Measurements from ENCODE around the gene PPP1R12B. TPM values are rescaled to one million over a fixed set of nuclear protein-coding genes. Genes with fewer than 3 reads are reported as not detected.
"Not testable (repeated sequence)": the region's sequence is repeated elsewhere in the genome, so short reads cannot be mapped to it uniquely, and the experiment has no call there.

Gene PPP1R12B
- total RNA-seq, 1 donor from 2014 or later: 18.2 TPM

GRCh38 chr1:202397256-202397655 lies 48.8 kb downstream of the PPP1R12B start:
- peaks cover 24% of the 10 kb centered on the region for H3K4me1 Mint-ChIP-seq (ENCODE audit: low read depth)
- no peaks in the 10 kb centered on the region for H3K36me3 Mint-ChIP-seq (ENCODE audit: low read depth)
- no peak for DNase-seq (ENCODE audit: low spot score)
- no peak for TF ChIP-seq CTCF (IDR thresholded peaks at IDR 0.05)
- no peak overlapping the region for H3K4me3 Mint-ChIP-seq (ENCODE audit: unreplicated experiment)
- H3K27me3 Mint-ChIP-seq (ENCODE audit: low read depth): no peaks in the 10 kb centered on the region
- no peak overlapping the region for H3K27ac Mint-ChIP-seq (ENCODE audit: unreplicated experiment)
- no peaks in the 10 kb centered on the region for H3K9me3 Mint-ChIP-seq (ENCODE audit: low read depth)

- H3K27me3 Mint-ChIP-seq (ENCODE audit: low read depth); H3K27ac Mint-ChIP-seq (ENCODE audit: unreplicated experiment); DNase-seq (ENCODE audit: low spot score); H3K36me3 Mint-ChIP-seq (ENCODE audit: low read depth); H3K4me3 Mint-ChIP-seq (ENCODE audit: unreplicated experiment); H3K9me3 Mint-ChIP-seq (ENCODE audit: low read depth): not testable (repeated sequence)
- peaks cover 24% of the 10 kb centered on the region for H3K4me1 Mint-ChIP-seq (ENCODE audit: low read depth)
These were observed 49.9 kb downstream of the PPP1R12B start for GRCh38 chr1:202398439-202398838.

GRCh38 chr1:202401771-202402170 lies 53.3 kb downstream of the PPP1R12B start:
- DNase-seq (ENCODE audit: low spot score); H3K27ac Mint-ChIP-seq (ENCODE audit: unreplicated experiment); H3K27me3 Mint-ChIP-seq (ENCODE audit: low read depth); H3K9me3 Mint-ChIP-seq (ENCODE audit: low read depth); H3K4me3 Mint-ChIP-seq (ENCODE audit: unreplicated experiment); H3K36me3 Mint-ChIP-seq (ENCODE audit: low read depth): not testable (repeated sequence)
- H3K4me1 Mint-ChIP-seq (ENCODE audit: low read depth): peaks cover 16% of the 10 kb centered on the region

- not testable (repeated sequence) for H3K27ac Mint-ChIP-seq (ENCODE audit: unreplicated experiment); DNase-seq (ENCODE audit: low spot score); H3K27me3 Mint-ChIP-seq (ENCODE audit: low read depth); H3K36me3 Mint-ChIP-seq (ENCODE audit: low read depth); H3K9me3 Mint-ChIP-seq (ENCODE audit: low read depth); H3K4me3 Mint-ChIP-seq (ENCODE audit: unreplicated experiment); H3K4me1 Mint-ChIP-seq (ENCODE audit: low read depth)
These were observed 54.9 kb downstream of the PPP1R12B start for GRCh38 chr1:202403381-202403780.

GRCh38 chr1:202405928-202406327 lies 57.4 kb downstream of the PPP1R12B start:
- H3K36me3 Mint-ChIP-seq (ENCODE audit: low read depth): no peaks in the 10 kb centered on the region
- H3K9me3 Mint-ChIP-seq (ENCODE audit: low read depth): no peaks in the 10 kb centered on the region
- H3K4me1 Mint-ChIP-seq (ENCODE audit: low read depth): peaks cover 17% of the 10 kb centered on the region
- no peak overlapping the region for H3K4me3 Mint-ChIP-seq (ENCODE audit: unreplicated experiment)
- H3K27me3 Mint-ChIP-seq (ENCODE audit: low read depth): no peaks in the 10 kb centered on the region
- no peak for TF ChIP-seq CTCF (IDR thresholded peaks at IDR 0.05)
- no peak for DNase-seq (ENCODE audit: low spot score)
- no peak overlapping the region for H3K27ac Mint-ChIP-seq (ENCODE audit: unreplicated experiment)

- DNase-seq (ENCODE audit: low spot score); H3K36me3 Mint-ChIP-seq (ENCODE audit: low read depth); H3K27ac Mint-ChIP-seq (ENCODE audit: unreplicated experiment); H3K27me3 Mint-ChIP-seq (ENCODE audit: low read depth); H3K9me3 Mint-ChIP-seq (ENCODE audit: low read depth); H3K4me3 Mint-ChIP-seq (ENCODE audit: unreplicated experiment): not testable (repeated sequence)
- peaks cover 26% of the 10 kb centered on the region for H3K4me1 Mint-ChIP-seq (ENCODE audit: low read depth)
These were observed 58.4 kb downstream of the PPP1R12B start for GRCh38 chr1:202406896-202407295.

- not testable (repeated sequence) for H3K4me3 Mint-ChIP-seq (ENCODE audit: unreplicated experiment); H3K9me3 Mint-ChIP-seq (ENCODE audit: low read depth); H3K27ac Mint-ChIP-seq (ENCODE audit: unreplicated experiment); H3K27me3 Mint-ChIP-seq (ENCODE audit: low read depth); H3K36me3 Mint-ChIP-seq (ENCODE audit: low read depth); DNase-seq (ENCODE audit: low spot score)
- H3K4me1 Mint-ChIP-seq (ENCODE audit: low read depth): peaks cover 31% of the 10 kb centered on the region
These were observed 58.9 kb downstream of the PPP1R12B start for GRCh38 chr1:202407378-202407777.

- not testable (repeated sequence) for H3K36me3 Mint-ChIP-seq (ENCODE audit: low read depth)
These were observed 61.8 kb downstream of the PPP1R12B start for GRCh38 chr1:202410251-202410650.

GRCh38 chr1:202410854-202411357 lies 62.4 kb downstream of the PPP1R12B start:
- Mint-ChIP-seq H3K4me1 (ENCODE audit: low read depth) (peaks cover 32% of the 10 kb centered on the region), H3K4me3 (ENCODE audit: unreplicated experiment) (peak overlapping the region; percentile 31), H3K27ac (ENCODE audit: unreplicated experiment) (peak overlapping the region; percentile 93)
- not testable (repeated sequence) for H3K9me3 Mint-ChIP-seq (ENCODE audit: low read depth); DNase-seq (ENCODE audit: low spot score); H3K27me3 Mint-ChIP-seq (ENCODE audit: low read depth); H3K36me3 Mint-ChIP-seq (ENCODE audit: low read depth)

More at GRCh38 chr1:202410251-202410650, 61.8 kb downstream of the PPP1R12B start:
- H3K4me3 Mint-ChIP-seq (ENCODE audit: unreplicated experiment); DNase-seq (ENCODE audit: low spot score); H3K27me3 Mint-ChIP-seq (ENCODE audit: low read depth); H3K9me3 Mint-ChIP-seq (ENCODE audit: low read depth): not testable (repeated sequence)
- peak overlapping the region; percentile 93 for H3K27ac Mint-ChIP-seq (ENCODE audit: unreplicated experiment)
- H3K4me1 Mint-ChIP-seq (ENCODE audit: low read depth): peaks cover 32% of the 10 kb centered on the region

All from chondrocyte (in vitro differentiated cells).